ENCODE results near the gene SCARF2.

DNA sequence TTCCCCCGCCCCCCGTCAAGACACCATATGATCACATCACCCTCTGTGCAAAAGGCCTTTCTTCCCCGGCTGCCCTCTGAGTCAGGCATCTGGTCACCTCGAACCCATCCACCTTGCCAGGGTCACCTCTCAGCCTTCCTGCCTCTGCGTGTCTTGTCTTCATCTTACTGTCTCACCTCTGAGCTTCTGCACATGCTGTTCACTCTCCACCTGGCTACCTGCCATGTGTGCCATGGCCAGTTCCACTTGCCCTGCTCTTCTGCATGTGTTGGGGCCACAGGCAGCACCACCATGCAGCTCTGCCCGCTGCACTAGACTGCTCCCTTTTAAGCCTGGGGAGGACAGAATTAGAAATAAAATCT, 33.9 kb downstream of the SCARF2 start:
- TF ChIP-seq, protein P1, sequence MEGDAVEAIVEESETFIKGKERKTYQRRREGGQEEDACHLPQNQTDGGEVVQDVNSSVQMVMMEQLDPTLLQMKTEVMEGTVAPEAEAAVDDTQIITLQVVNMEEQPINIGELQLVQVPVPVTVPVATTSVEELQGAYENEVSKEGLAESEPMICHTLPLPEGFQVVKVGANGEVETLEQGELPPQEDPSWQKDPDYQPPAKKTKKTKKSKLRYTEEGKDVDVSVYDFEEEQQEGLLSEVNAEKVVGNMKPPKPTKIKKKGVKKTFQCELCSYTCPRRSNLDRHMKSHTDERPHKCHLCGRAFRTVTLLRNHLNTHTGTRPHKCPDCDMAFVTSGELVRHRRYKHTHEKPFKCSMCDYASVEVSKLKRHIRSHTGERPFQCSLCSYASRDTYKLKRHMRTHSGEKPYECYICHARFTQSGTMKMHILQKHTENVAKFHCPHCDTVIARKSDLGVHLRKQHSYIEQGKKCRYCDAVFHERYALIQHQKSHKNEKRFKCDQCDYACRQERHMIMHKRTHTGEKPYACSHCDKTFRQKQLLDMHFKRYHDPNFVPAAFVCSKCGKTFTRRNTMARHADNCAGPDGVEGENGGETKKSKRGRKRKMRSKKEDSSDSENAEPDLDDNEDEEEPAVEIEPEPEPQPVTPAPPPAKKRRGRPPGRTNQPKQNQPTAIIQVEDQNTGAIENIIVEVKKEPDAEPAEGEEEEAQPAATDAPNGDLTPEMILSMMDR (IDR thresholded peaks at IDR 0.05; ENCODE audit: low read depth, low read length, missing input control): no peak
- TF ChIP-seq TAF1 (conservative IDR thresholded peaks at IDR 0.05) (no peak), JUND (IDR thresholded peaks at IDR 0.05) (no peak), YY1 (IDR thresholded peaks at IDR 0.05) (no peak), NR2F2 (IDR thresholded peaks at IDR 0.05) (no peak), SP1 (IDR thresholded peaks at IDR 0.05) (no peak), GABPA (IDR thresholded peaks at IDR 0.05 in 1 of 2, conservative IDR thresholded peaks at IDR 0.05 in 1 of 2) (no peak), RXRA (IDR thresholded peaks at IDR 0.05) (no peak)
- TF ChIP-seq, protein P2, sequence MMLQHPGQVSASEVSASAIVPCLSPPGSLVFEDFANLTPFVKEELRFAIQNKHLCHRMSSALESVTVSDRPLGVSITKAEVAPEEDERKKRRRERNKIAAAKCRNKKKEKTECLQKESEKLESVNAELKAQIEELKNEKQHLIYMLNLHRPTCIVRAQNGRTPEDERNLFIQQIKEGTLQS (IDR thresholded peaks at IDR 0.05): no peak
